Skin of body (tissue), 2 donors: ENCODE results near the gene SLX4IP. TPM values are rescaled to one million over a fixed set of nuclear protein-coding genes. Genes with fewer than 3 reads are reported as not detected.
"Not testable (repeated sequence)": the region's sequence is repeated elsewhere in the genome, so short reads cannot be mapped to it uniquely, and the experiment has no call there.

Source experiments
- DNase-seq: peaks from one replicate; lab custom pipeline; 2025; lab: John Stamatoyannopoulos, UW
- total RNA-seq: library from RNA; depleted of rRNA; stranded (reverse); fragments of >200 nt; gene quantifications from one replicate; pipeline ENCODE4 v1.2.3, GENCODE V29; 2014

Gene SLX4IP
- total RNA-seq, 1 donor from 2014 or later: 6.8 TPM

- DNase-seq: no peak
These were observed 169.1 kb downstream of the SLX4IP start for GRCh38 chr20:10603971-10604864.

- DNase-seq: no peak
These were observed 169.8 kb downstream of the SLX4IP start for GRCh38 chr20:10604865-10605440.

GRCh38 chr20:10605547-10606195 is 170.6 kb downstream of the SLX4IP start:
- DNase-seq: no peak

GRCh38 chr20:10609276-10609675 is 174.2 kb downstream of the SLX4IP start:
- DNase-seq: peak; percentile 37

- DNase-seq: no peak
These were observed 174.7 kb downstream of the SLX4IP start for GRCh38 chr20:10609770-10610169.

- DNase-seq: no peak
These were observed 175.1 kb downstream of the SLX4IP start for GRCh38 chr20:10610251-10610650.

- DNase-seq: no peak
These were observed 176.3 kb downstream of the SLX4IP start for GRCh38 chr20:10611357-10611756.

- not testable (repeated sequence) for DNase-seq
These were observed 178.3 kb downstream of the SLX4IP start for GRCh38 chr20:10613426-10613825.

- DNase-seq: no peak
These were observed 178.8 kb downstream of the SLX4IP start for GRCh38 chr20:10613911-10614310.

- DNase-seq: no peak
These were observed 181.1 kb downstream of the SLX4IP start for GRCh38 chr20:10616212-10616611.

- not testable (repeated sequence) for DNase-seq
These were observed 182.5 kb downstream of the SLX4IP start for GRCh38 chr20:10617549-10618133.

GRCh38 chr20:10618611-10619245 is 183.6 kb downstream of the SLX4IP start:
- peak; percentile 50 for DNase-seq

GRCh38 chr20:10619427-10619826 is 184.3 kb downstream of the SLX4IP start:
- DNase-seq: peak; percentile 92

- no peak for DNase-seq
These were observed 186.0 kb downstream of the SLX4IP start for GRCh38 chr20:10621149-10621548.

GRCh38 chr20:10622657-10623418 is 187.7 kb downstream of the SLX4IP start:
- DNase-seq: peak; percentile 72

GRCh38 chr20:10625641-10626040 is 190.5 kb downstream of the SLX4IP start:
- peak; percentile 26 for DNase-seq

- peak; percentile 54 for DNase-seq
These were observed 191.8 kb downstream of the SLX4IP start for GRCh38 chr20:10626896-10627295.

GRCh38 chr20:10629946-10630650 is 195.0 kb downstream of the SLX4IP start:
- DNase-seq: no peak

- DNase-seq: no peak
These were observed 196.0 kb downstream of the SLX4IP start for GRCh38 chr20:10631126-10631525.
